ENCODE measurements around the gene ADARB2. TPM values are rescaled to one million over a fixed set of nuclear protein-coding genes. Genes with fewer than 3 reads are reported as not detected.

The ADARB2 gene
- total and polyA plus RNA-seq, 4 experiments from 2014 or later: 13.5 to 14.1 TPM; not detected in 2

- DNase-seq: no peak
- H3K4me1 ChIP-seq (ENCODE audit: insufficient read depth, low read length): no peaks in the 10 kb centered on the region
- Mint-ChIP-seq H3K36me3 (no peaks in the 10 kb centered on the region), H3K4me3 (no peak overlapping the region), H3K9me3 (no peaks in the 10 kb centered on the region), H3K27ac (no peak overlapping the region), H3K4me1 (peaks cover 0 to 6% (median 2%) of the 10 kb centered on the region in 4 donors), H3K27me3 (peaks cover 3 to 9% of the 10 kb centered on the region in 2 donors)
- H3K9me3 ChIP-seq (ENCODE audit: control insufficient read depth in 1 of 2, low read length in 2 of 2): no peaks in the 10 kb centered on the region
- intact Hi-C loops (cut with micrococcal nuclease): no loop called here
- H3K27ac ChIP-seq (ENCODE audit: low read depth, low read length): no peak overlapping the region
- H3K36me3 ChIP-seq (ENCODE audit: insufficient read depth, low read length): no peaks in the 10 kb centered on the region
- no peak overlapping the region for H3K4me3 ChIP-seq (ENCODE audit: low read length in 2 of 2)
- H3K27me3 ChIP-seq (ENCODE audit: insufficient read depth, low read length): no peaks in the 10 kb centered on the region
- CTCF ChIA-PET (ENCODE audit: partially characterized antibody): no interaction called here
- POLR2A ChIA-PET (ENCODE audit: partially characterized antibody): no interaction called here
Measured at GRCh38 chr10:1553951-1554350, 183.4 kb downstream of the ADARB2 start.

- Histone ChIP-seq H3K4me1 (ENCODE audit: insufficient read depth, low read length) (no peaks in the 10 kb centered on the region), H3K27me3 (ENCODE audit: insufficient read depth, low read length) (no peaks in the 10 kb centered on the region), H3K27ac (ENCODE audit: low read depth, low read length) (no peak overlapping the region), H3K4me3 (ENCODE audit: low read length in 2 of 2) (no peak overlapping the region), H3K36me3 (ENCODE audit: insufficient read depth, low read length) (no peaks in the 10 kb centered on the region), H3K9me3 (ENCODE audit: control insufficient read depth in 1 of 2, low read length in 2 of 2) (no peaks in the 10 kb centered on the region)
- no peaks in the 10 kb centered on the region for H3K36me3 Mint-ChIP-seq
- H3K4me3 Mint-ChIP-seq: no peak overlapping the region
- intact Hi-C loops (cut with micrococcal nuclease): no loop called here
- H3K27ac Mint-ChIP-seq: no peak overlapping the region
- peaks cover 4 to 5% of the 10 kb centered on the region in 2 donors for H3K27me3 Mint-ChIP-seq
- DNase-seq: no peak
- peaks cover 0 to 4% (median 0%) of the 10 kb centered on the region in 8 donors for H3K9me3 Mint-ChIP-seq
- ChIA-PET CTCF (ENCODE audit: partially characterized antibody) (no interaction called here), POLR2A (ENCODE audit: partially characterized antibody) (no interaction called here)
- peaks cover 0 to 6% (median 2%) of the 10 kb centered on the region in 4 donors for H3K4me1 Mint-ChIP-seq
Measured at GRCh38 chr10:1552881-1553670, 184.2 kb downstream of the ADARB2 start.

- H3K27me3 ChIP-seq (ENCODE audit: insufficient read depth, low read length): no peaks in the 10 kb centered on the region
- no peaks in the 10 kb centered on the region for H3K4me1 ChIP-seq (ENCODE audit: insufficient read depth, low read length)
- intact Hi-C loops (cut with micrococcal nuclease): no loop called here
- no peaks in the 10 kb centered on the region for H3K9me3 ChIP-seq (ENCODE audit: control insufficient read depth in 1 of 2, low read length in 2 of 2)
- no peak overlapping the region for H3K27ac ChIP-seq (ENCODE audit: low read depth, low read length)
- no peak for DNase-seq
- Mint-ChIP-seq H3K27ac (no peak overlapping the region), H3K27me3 (peaks cover 4 to 5% of the 10 kb centered on the region in 2 donors), H3K4me3 (no peak overlapping the region), H3K9me3 (peaks cover 0 to 4% (median 0%) of the 10 kb centered on the region in 8 donors), H3K36me3 (no peaks in the 10 kb centered on the region), H3K4me1 (peaks cover 0 to 6% (median 2%) of the 10 kb centered on the region in 4 donors)
- POLR2A ChIA-PET (ENCODE audit: partially characterized antibody): no interaction called here
- CTCF ChIA-PET (ENCODE audit: partially characterized antibody): no interaction called here
- H3K4me3 ChIP-seq (ENCODE audit: low read length in 2 of 2): no peak overlapping the region
- H3K36me3 ChIP-seq (ENCODE audit: insufficient read depth, low read length): no peaks in the 10 kb centered on the region
Measured at GRCh38 chr10:1552406-1552805, 184.9 kb downstream of the ADARB2 start.

GRCh38 chr10:1551636-1552338 lies 185.5 kb downstream of the ADARB2 start:
- Mint-ChIP-seq H3K27me3 (peaks cover 1 to 4% of the 10 kb centered on the region in 2 donors), H3K27ac (no peak overlapping the region), H3K4me1 (peaks cover 0 to 6% (median 2%) of the 10 kb centered on the region in 4 donors), H3K36me3 (no peaks in the 10 kb centered on the region), H3K4me3 (no peak overlapping the region), H3K9me3 (peaks cover 0 to 4% (median 0%) of the 10 kb centered on the region in 8 donors)
- no peaks in the 10 kb centered on the region for H3K36me3 ChIP-seq (ENCODE audit: insufficient read depth, low read length)
- no peaks in the 10 kb centered on the region for H3K9me3 ChIP-seq (ENCODE audit: control insufficient read depth in 1 of 2, low read length in 2 of 2)
- no peak overlapping the region for H3K4me3 ChIP-seq (ENCODE audit: low read length in 2 of 2)
- no peaks in the 10 kb centered on the region for H3K4me1 ChIP-seq (ENCODE audit: insufficient read depth, low read length)
- no peaks in the 10 kb centered on the region for H3K27me3 ChIP-seq (ENCODE audit: insufficient read depth, low read length)
- intact Hi-C loops (cut with micrococcal nuclease): no loop called here
- CTCF ChIA-PET (ENCODE audit: partially characterized antibody): no interaction called here
- POLR2A ChIA-PET (ENCODE audit: partially characterized antibody): no interaction called here
- no peak for DNase-seq
- H3K27ac ChIP-seq (ENCODE audit: low read depth, low read length): no peak overlapping the region

GRCh38 chr10:1550616-1551015 lies 186.7 kb downstream of the ADARB2 start:
- H3K4me3 ChIP-seq (ENCODE audit: low read length in 2 of 2): no peak overlapping the region
- no peaks in the 10 kb centered on the region for H3K36me3 ChIP-seq (ENCODE audit: insufficient read depth, low read length)
- no peak for DNase-seq
- POLR2A ChIA-PET (ENCODE audit: partially characterized antibody): no interaction called here
- no peaks in the 10 kb centered on the region for H3K9me3 ChIP-seq (ENCODE audit: control insufficient read depth in 1 of 2, low read length in 2 of 2)
- no peaks in the 10 kb centered on the region for H3K36me3 Mint-ChIP-seq
- no peaks in the 10 kb centered on the region for H3K27me3 ChIP-seq (ENCODE audit: insufficient read depth, low read length)
- CTCF ChIA-PET (ENCODE audit: partially characterized antibody): no interaction called here
- no peak overlapping the region for H3K27ac ChIP-seq (ENCODE audit: low read depth, low read length)
- H3K27ac Mint-ChIP-seq: no peak overlapping the region
- H3K4me1 ChIP-seq (ENCODE audit: insufficient read depth, low read length): no peaks in the 10 kb centered on the region
- intact Hi-C loops (cut with micrococcal nuclease): no loop called here
- H3K27me3 Mint-ChIP-seq: peaks cover 0 to 4% of the 10 kb centered on the region in 2 donors
- H3K4me1 Mint-ChIP-seq: peaks cover 0 to 6% (median 2%) of the 10 kb centered on the region in 4 donors
- peaks cover 0 to 4% (median 0%) of the 10 kb centered on the region in 8 donors for H3K9me3 Mint-ChIP-seq
- no peak overlapping the region for H3K4me3 Mint-ChIP-seq

GRCh38 chr10:1550291-1550595 lies 187.1 kb downstream of the ADARB2 start:
- H3K27ac ChIP-seq (ENCODE audit: low read depth, low read length): no peak overlapping the region
- no peaks in the 10 kb centered on the region for H3K36me3 ChIP-seq (ENCODE audit: insufficient read depth, low read length)
- H3K4me3 Mint-ChIP-seq: peak overlapping the region in 1 of 8 donors; percentile 13
- peaks cover 0 to 6% (median 2%) of the 10 kb centered on the region in 4 donors for H3K4me1 Mint-ChIP-seq
- peak overlapping the region in 1 of 7 donors; percentile 39 for H3K27ac Mint-ChIP-seq
- intact Hi-C loops (cut with micrococcal nuclease): no loop called here
- peaks cover 0 to 4% of the 10 kb centered on the region in 2 donors for H3K27me3 Mint-ChIP-seq
- H3K4me1 ChIP-seq (ENCODE audit: insufficient read depth, low read length): no peaks in the 10 kb centered on the region
- H3K9me3 Mint-ChIP-seq: peaks cover 0 to 4% (median 0%) of the 10 kb centered on the region in 8 donors
- H3K4me3 ChIP-seq (ENCODE audit: low read length in 2 of 2): no peak overlapping the region
- no peaks in the 10 kb centered on the region for H3K36me3 Mint-ChIP-seq
- ChIA-PET POLR2A (ENCODE audit: partially characterized antibody) (no interaction called here), CTCF (ENCODE audit: partially characterized antibody) (no interaction called here)
- H3K27me3 ChIP-seq (ENCODE audit: insufficient read depth, low read length): no peaks in the 10 kb centered on the region
- DNase-seq: no peak
- H3K9me3 ChIP-seq (ENCODE audit: control insufficient read depth in 1 of 2, low read length in 2 of 2): no peaks in the 10 kb centered on the region

- peaks cover 0 to 4% (median 0%) of the 10 kb centered on the region in 8 donors for H3K9me3 Mint-ChIP-seq
- H3K27me3 Mint-ChIP-seq: peaks cover 0 to 4% of the 10 kb centered on the region in 2 donors
- Histone ChIP-seq H3K27me3 (ENCODE audit: insufficient read depth, low read length) (no peaks in the 10 kb centered on the region), H3K9me3 (ENCODE audit: control insufficient read depth in 1 of 2, low read length in 2 of 2) (no peaks in the 10 kb centered on the region), H3K4me1 (ENCODE audit: insufficient read depth, low read length) (no peaks in the 10 kb centered on the region), H3K27ac (ENCODE audit: low read depth, low read length) (no peak overlapping the region), H3K4me3 (ENCODE audit: low read length in 2 of 2) (no peak overlapping the region), H3K36me3 (ENCODE audit: insufficient read depth, low read length) (no peaks in the 10 kb centered on the region)
- intact Hi-C loops (cut with micrococcal nuclease): no loop called here
- no peaks in the 10 kb centered on the region for H3K36me3 Mint-ChIP-seq
- ChIA-PET POLR2A (ENCODE audit: partially characterized antibody) (no interaction called here), CTCF (ENCODE audit: partially characterized antibody) (no interaction called here)
- H3K4me3 Mint-ChIP-seq: no peak overlapping the region
- no peak for DNase-seq
- H3K27ac Mint-ChIP-seq: peak overlapping the region in 1 of 7 donors; percentile 39
- H3K4me1 Mint-ChIP-seq: peaks cover 0 to 6% (median 2%) of the 10 kb centered on the region in 4 donors
Measured at GRCh38 chr10:1549591-1550290, 187.6 kb downstream of the ADARB2 start.
